Stomach (tissue), 4 donors: ENCODE data around the gene TANGO2.

Experiments used
- EP300 ChIP-seq: sonication (generic); formaldehyde crosslinking; IDR thresholded peaks from one replicate; pipeline ENCODE4 v1.6.1; 2017; ENCODE audit warnings: antibody characterized with exemption
- TF ChIP-seq, protein P1 (sequence below), 7 experiments: fragments of 450-650 bp in 4 of 7; fragments of 200-600 bp in 3 of 7; sonication (generic) in 3 of 7; IDR thresholded peaks; one replicate each; pipeline ENCODE4 v1.5.1; 2016 to 2019; ENCODE audit warnings: antibody characterized with exemption in 7 of 7, control low read depth in 2 of 7, mild to moderate bottlenecking in 1 of 7

DNA sequence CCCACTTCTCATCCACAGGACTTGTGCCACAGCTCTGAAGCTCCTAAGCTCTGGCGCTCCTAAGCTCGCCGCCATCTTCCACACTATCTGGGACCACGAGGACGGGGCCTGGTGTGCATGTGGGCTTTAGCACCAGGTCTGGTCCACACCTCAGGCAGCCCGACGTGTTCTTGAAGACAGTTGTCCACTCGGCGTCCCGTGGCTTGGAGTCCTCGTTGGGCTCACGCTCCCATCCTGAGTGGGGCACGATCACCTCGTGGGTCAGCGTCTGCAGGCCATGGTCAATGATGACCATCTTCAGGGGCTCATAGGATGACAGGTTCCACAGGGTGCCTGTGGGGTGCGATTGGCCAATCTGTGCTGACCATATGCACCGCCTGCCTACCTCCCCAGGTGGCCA is 42.2 kb upstream of the TANGO2 start:
- TF ChIP-seq, protein P1, sequence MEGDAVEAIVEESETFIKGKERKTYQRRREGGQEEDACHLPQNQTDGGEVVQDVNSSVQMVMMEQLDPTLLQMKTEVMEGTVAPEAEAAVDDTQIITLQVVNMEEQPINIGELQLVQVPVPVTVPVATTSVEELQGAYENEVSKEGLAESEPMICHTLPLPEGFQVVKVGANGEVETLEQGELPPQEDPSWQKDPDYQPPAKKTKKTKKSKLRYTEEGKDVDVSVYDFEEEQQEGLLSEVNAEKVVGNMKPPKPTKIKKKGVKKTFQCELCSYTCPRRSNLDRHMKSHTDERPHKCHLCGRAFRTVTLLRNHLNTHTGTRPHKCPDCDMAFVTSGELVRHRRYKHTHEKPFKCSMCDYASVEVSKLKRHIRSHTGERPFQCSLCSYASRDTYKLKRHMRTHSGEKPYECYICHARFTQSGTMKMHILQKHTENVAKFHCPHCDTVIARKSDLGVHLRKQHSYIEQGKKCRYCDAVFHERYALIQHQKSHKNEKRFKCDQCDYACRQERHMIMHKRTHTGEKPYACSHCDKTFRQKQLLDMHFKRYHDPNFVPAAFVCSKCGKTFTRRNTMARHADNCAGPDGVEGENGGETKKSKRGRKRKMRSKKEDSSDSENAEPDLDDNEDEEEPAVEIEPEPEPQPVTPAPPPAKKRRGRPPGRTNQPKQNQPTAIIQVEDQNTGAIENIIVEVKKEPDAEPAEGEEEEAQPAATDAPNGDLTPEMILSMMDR (IDR thresholded peaks at IDR 0.05), result no peak
- no peak for TF ChIP-seq EP300
